ENCODE results near the gene ME3.

ME3 gene

GRCh38 chr11:86497310-86497709, 175.1 kb downstream of the ME3 start:
- H3K4me3 Mint-ChIP-seq = no peak overlapping the region
- H3K36me3 Mint-ChIP-seq (ENCODE audit: low read depth) = no peaks in the 10 kb centered on the region
- H3K9me3 Mint-ChIP-seq = no peaks in the 10 kb centered on the region
- H3K4me1 Mint-ChIP-seq (ENCODE audit: low read depth) = no peaks in the 10 kb centered on the region
- H3K27ac Mint-ChIP-seq = no peak overlapping the region
- peaks cover 3% of the 10 kb centered on the region for H3K27me3 Mint-ChIP-seq (ENCODE audit: low read depth)

GRCh38 chr11:86495351-86495750, 177.1 kb downstream of the ME3 start:
- Mint-ChIP-seq H3K9me3 (no peaks in the 10 kb centered on the region), H3K4me1 (ENCODE audit: low read depth) (no peaks in the 10 kb centered on the region), H3K27ac (no peak overlapping the region), H3K36me3 (ENCODE audit: low read depth) (no peaks in the 10 kb centered on the region), H3K4me3 (no peak overlapping the region), H3K27me3 (ENCODE audit: low read depth) (peaks cover 3% of the 10 kb centered on the region)

GRCh38 chr11:86492370-86493010, 179.9 kb downstream of the ME3 start:
- no peaks in the 10 kb centered on the region for H3K27me3 Mint-ChIP-seq (ENCODE audit: low read depth)
- H3K9me3 Mint-ChIP-seq = no peaks in the 10 kb centered on the region

GRCh38 chr11:86491027-86491426, 181.4 kb downstream of the ME3 start:
- H3K4me1 Mint-ChIP-seq (ENCODE audit: low read depth) = no peaks in the 10 kb centered on the region
- no peaks in the 10 kb centered on the region for H3K36me3 Mint-ChIP-seq (ENCODE audit: low read depth)
- H3K27ac Mint-ChIP-seq = no peak overlapping the region
- no peaks in the 10 kb centered on the region for H3K9me3 Mint-ChIP-seq
- no peaks in the 10 kb centered on the region for H3K27me3 Mint-ChIP-seq (ENCODE audit: low read depth)
- no peak overlapping the region for H3K4me3 Mint-ChIP-seq

More at GRCh38 chr11:86492370-86493010, 179.9 kb downstream of the ME3 start:
- Mint-ChIP-seq H3K27ac (no peak overlapping the region), H3K4me3 (no peak overlapping the region), H3K4me1 (ENCODE audit: low read depth) (no peaks in the 10 kb centered on the region), H3K36me3 (ENCODE audit: low read depth) (no peaks in the 10 kb centered on the region)

- Mint-ChIP-seq H3K27me3 (ENCODE audit: low read depth) (no peaks in the 10 kb centered on the region), H3K36me3 (ENCODE audit: low read depth) (no peaks in the 10 kb centered on the region), H3K4me1 (ENCODE audit: low read depth) (no peaks in the 10 kb centered on the region)
These were observed 181.8 kb downstream of the ME3 start for GRCh38 chr11:86490582-86490981.

GRCh38 chr11:86489442-86489841, 183.0 kb downstream of the ME3 start:
- Mint-ChIP-seq H3K4me3 (no peak overlapping the region), H3K9me3 (no peaks in the 10 kb centered on the region), H3K4me1 (ENCODE audit: low read depth) (no peaks in the 10 kb centered on the region), H3K27me3 (ENCODE audit: low read depth) (no peaks in the 10 kb centered on the region), H3K27ac (no peak overlapping the region), H3K36me3 (ENCODE audit: low read depth) (no peaks in the 10 kb centered on the region)

More at GRCh38 chr11:86490582-86490981, 181.8 kb downstream of the ME3 start:
- H3K9me3 Mint-ChIP-seq = no peaks in the 10 kb centered on the region
- H3K4me3 Mint-ChIP-seq = no peak overlapping the region
- H3K27ac Mint-ChIP-seq = no peak overlapping the region

- Mint-ChIP-seq H3K36me3 (ENCODE audit: low read depth) (no peaks in the 10 kb centered on the region), H3K27ac (no peak overlapping the region), H3K4me3 (no peak overlapping the region), H3K9me3 (no peaks in the 10 kb centered on the region), H3K27me3 (ENCODE audit: low read depth) (no peaks in the 10 kb centered on the region), H3K4me1 (ENCODE audit: low read depth) (no peaks in the 10 kb centered on the region)
These were observed 183.9 kb downstream of the ME3 start for GRCh38 chr11:86488553-86488952.

- Mint-ChIP-seq H3K4me1 (ENCODE audit: low read depth) (no peaks in the 10 kb centered on the region), H3K36me3 (ENCODE audit: low read depth) (no peaks in the 10 kb centered on the region), H3K27me3 (ENCODE audit: low read depth) (no peaks in the 10 kb centered on the region), H3K27ac (no peak overlapping the region), H3K9me3 (no peaks in the 10 kb centered on the region), H3K4me3 (no peak overlapping the region)
These were observed 184.7 kb downstream of the ME3 start for GRCh38 chr11:86487671-86488070.

GRCh38 chr11:86486261-86487030, 186.0 kb downstream of the ME3 start:
- Mint-ChIP-seq H3K4me3 (no peak overlapping the region), H3K27me3 (ENCODE audit: low read depth) (no peaks in the 10 kb centered on the region), H3K9me3 (no peaks in the 10 kb centered on the region), H3K4me1 (ENCODE audit: low read depth) (no peaks in the 10 kb centered on the region), H3K36me3 (ENCODE audit: low read depth) (no peaks in the 10 kb centered on the region), H3K27ac (no peak overlapping the region)

- Mint-ChIP-seq H3K4me3 (no peak overlapping the region), H3K9me3 (no peaks in the 10 kb centered on the region), H3K27me3 (ENCODE audit: low read depth) (no peaks in the 10 kb centered on the region), H3K4me1 (ENCODE audit: low read depth) (no peaks in the 10 kb centered on the region), H3K27ac (no peak overlapping the region), H3K36me3 (ENCODE audit: low read depth) (no peaks in the 10 kb centered on the region)
These were observed 187.6 kb downstream of the ME3 start for GRCh38 chr11:86484795-86485166.

- H3K9me3 Mint-ChIP-seq = no peaks in the 10 kb centered on the region
- H3K27me3 Mint-ChIP-seq (ENCODE audit: low read depth) = no peaks in the 10 kb centered on the region
- no peak overlapping the region for H3K4me3 Mint-ChIP-seq
- no peaks in the 10 kb centered on the region for H3K4me1 Mint-ChIP-seq (ENCODE audit: low read depth)
- H3K36me3 Mint-ChIP-seq (ENCODE audit: low read depth) = no peaks in the 10 kb centered on the region
- no peak overlapping the region for H3K27ac Mint-ChIP-seq
These were observed 188.2 kb downstream of the ME3 start for GRCh38 chr11:86483940-86484794.

- Mint-ChIP-seq H3K36me3 (ENCODE audit: low read depth) (no peaks in the 10 kb centered on the region), H3K27me3 (ENCODE audit: low read depth) (no peaks in the 10 kb centered on the region), H3K4me3 (no peak overlapping the region), H3K4me1 (ENCODE audit: low read depth) (no peaks in the 10 kb centered on the region), H3K27ac (no peak overlapping the region), H3K9me3 (no peaks in the 10 kb centered on the region)
These were observed 188.8 kb downstream of the ME3 start for GRCh38 chr11:86483610-86483939.

- no peaks in the 10 kb centered on the region for H3K36me3 Mint-ChIP-seq (ENCODE audit: low read depth)
- no peaks in the 10 kb centered on the region for H3K27me3 Mint-ChIP-seq (ENCODE audit: low read depth)
- no peak overlapping the region for H3K4me3 Mint-ChIP-seq
- no peaks in the 10 kb centered on the region for H3K9me3 Mint-ChIP-seq
- H3K27ac Mint-ChIP-seq = no peak overlapping the region
- no peaks in the 10 kb centered on the region for H3K4me1 Mint-ChIP-seq (ENCODE audit: low read depth)
These were observed 189.7 kb downstream of the ME3 start for GRCh38 chr11:86482692-86483091.

- Mint-ChIP-seq H3K4me1 (ENCODE audit: low read depth) (no peaks in the 10 kb centered on the region), H3K27ac (no peak overlapping the region), H3K9me3 (no peaks in the 10 kb centered on the region), H3K36me3 (ENCODE audit: low read depth) (no peaks in the 10 kb centered on the region), H3K27me3 (ENCODE audit: low read depth) (no peaks in the 10 kb centered on the region), H3K4me3 (no peak overlapping the region)
These were observed 191.0 kb downstream of the ME3 start for GRCh38 chr11:86481399-86481798.

- H3K27ac Mint-ChIP-seq = no peak overlapping the region
- H3K4me3 Mint-ChIP-seq = no peak overlapping the region
- H3K27me3 Mint-ChIP-seq (ENCODE audit: low read depth) = no peaks in the 10 kb centered on the region
These were observed 194.1 kb downstream of the ME3 start for GRCh38 chr11:86478348-86478747.

More at GRCh38 chr11:86478348-86478747, 194.1 kb downstream of the ME3 start:
- Mint-ChIP-seq H3K36me3 (ENCODE audit: low read depth) (no peaks in the 10 kb centered on the region), H3K9me3 (no peaks in the 10 kb centered on the region), H3K4me1 (ENCODE audit: low read depth) (no peaks in the 10 kb centered on the region)

All from T-helper 1 cell treated with Interleukin-12 subunit alpha and Interleukin-12 subunit beta and Interleukin-4 antibody, amounts not matched to agents 30 μg/mL and 1 μg/mL, for 36 hours (primary cell).